GOT3 (cell line): ENCODE data around the gene OR2T27.
"Not testable (repeated sequence)": the region's sequence is repeated elsewhere in the genome, so short reads cannot be mapped to it uniquely, and the experiment has no call there.

Experiments
- DNase-seq: peaks from one replicate; lab custom pipeline; 2025; ENCODE audit warnings: mixed read lengths; lab: John Stamatoyannopoulos, UW

OR2T27 gene

GRCh38 chr1:248640906-248641305, 14.4 kb downstream of the OR2T27 start:
- DNase-seq, result not testable (repeated sequence)

- not testable (repeated sequence) for DNase-seq
Observed at GRCh38 chr1:248639652-248640051, 15.7 kb downstream of the OR2T27 start.

GRCh38 chr1:248636612-248637011, 18.7 kb downstream of the OR2T27 start:
- DNase-seq, result not testable (repeated sequence)

- DNase-seq, result not testable (repeated sequence)
Observed at GRCh38 chr1:248634991-248635390, 20.3 kb downstream of the OR2T27 start, which contains the start of gene OR2T11. OR2T11 (minus strand) TSS chr1:248635091; CDS start chr1:248627128, 7,963 bp downstream.

GRCh38 chr1:248631354-248632008, 23.8 kb downstream of the OR2T27 start:
- no peak for DNase-seq

GRCh38 chr1:248630551-248630950, 24.8 kb downstream of the OR2T27 start:
- no peak for DNase-seq

- no peak for DNase-seq
Observed at GRCh38 chr1:248627971-248628844, 27.1 kb downstream of the OR2T27 start.

- no peak for DNase-seq
Observed at GRCh38 chr1:248625971-248626370, 29.4 kb downstream of the OR2T27 start.

GRCh38 chr1:248625166-248625565, 30.2 kb downstream of the OR2T27 start:
- DNase-seq, result no peak

GRCh38 chr1:248622570-248623001, 32.7 kb downstream of the OR2T27 start:
- DNase-seq, result no peak

- DNase-seq, result no peak
Observed at GRCh38 chr1:248621770-248622169, 33.6 kb downstream of the OR2T27 start.

- no peak for DNase-seq
Observed at GRCh38 chr1:248618878-248619277, 36.5 kb downstream of the OR2T27 start.

- DNase-seq, result no peak
Observed at GRCh38 chr1:248618119-248618518, 37.2 kb downstream of the OR2T27 start.

GRCh38 chr1:248613742-248614141, 41.6 kb downstream of the OR2T27 start:
- no peak for DNase-seq

- DNase-seq, result no peak
Observed at GRCh38 chr1:248611883-248612414, 43.4 kb downstream of the OR2T27 start.

GRCh38 chr1:248610301-248610700, 45.0 kb downstream of the OR2T27 start:
- no peak for DNase-seq
